HEK293 (cell line): ENCODE results near the gene FAM234B.

ENCODE experiments used
- CTCF ChIA-PET: fragments of 350-600 bp; formaldehyde crosslinking; extraction: SDS; loops from one replicate; lab custom pipeline; 2021; ENCODE audit warnings: antibody characterized with exemption; lab: Yijun Ruan, JAX
- POLR2A ChIA-PET: fragments of 300-600 bp; formaldehyde crosslinking; extraction: SDS; loops from one replicate; lab custom pipeline; 2020; ENCODE audit warnings: antibody characterized with exemption, inconsistent platforms; lab: Yijun Ruan, JAX
- H3K27ac ChIP-seq: fragments of 200-500 bp; sonication (Bioruptor generic); 2 replicates; pipeline ENCODE4 v1.5.1; 2014; ENCODE audit warnings: low read depth, low read length, control low read depth, inconsistent platforms; ENCODE audit errors: extremely low read depth
- H3K36me3 ChIP-seq, 2 experiments: fragments of 200-500 bp in 1 of 2; sonication (Bioruptor generic) in 1 of 2; 1 replicate in 1 of 2; 2 replicates in 1 of 2; pipeline ENCODE4 v1.5.1; 2014 to 2017; ENCODE audit warnings: inconsistent platforms in 2 of 2, low read length in 2 of 2; ENCODE audit not compliant: control insufficient read depth in 2 of 2, insufficient read depth in 1 of 2
- H3K4me1 ChIP-seq: fragments of 200-500 bp; sonication (Bioruptor generic); 2 replicates; pipeline ENCODE4 v1.5.1; 2014; ENCODE audit warnings: mild to moderate bottlenecking, low read length, inconsistent platforms; ENCODE audit not compliant: control insufficient read depth, insufficient read depth
- H3K4me3 ChIP-seq: 2 replicates; pipeline ENCODE4 v1.5.1; 2011; ENCODE audit warnings: low read depth, mild to moderate bottlenecking, control low read depth, low read length, moderate library complexity
- H3K9me3 ChIP-seq: fragments of 200-500 bp; sonication (Bioruptor generic); 2 replicates; pipeline ENCODE4 v1.5.1; 2014; ENCODE audit warnings: low read depth, low read length, inconsistent platforms; ENCODE audit not compliant: control insufficient read depth, insufficient read depth
- GFI1B ChIP-seq: fragments of 450-650 bp; formaldehyde crosslinking; IDR thresholded peaks from 2 replicates; pipeline ENCODE4 v1.5.1; 2016; ENCODE audit warnings: missing biosample characterization, missing genetic modification characterization
- GLIS1 ChIP-seq: fragments of 450-650 bp; formaldehyde crosslinking; IDR thresholded peaks from 2 replicates; pipeline ENCODE4 v1.5.1; 2016; ENCODE audit warnings: missing biosample characterization, missing genetic modification characterization
- OVOL3 ChIP-seq: fragments of 450-650 bp; formaldehyde crosslinking; IDR thresholded peaks from 2 replicates; pipeline ENCODE4 v1.5.1; 2016; ENCODE audit warnings: missing biosample characterization, missing genetic modification characterization
- PRDM1 ChIP-seq: fragments of 450-650 bp; formaldehyde crosslinking; IDR thresholded peaks from 2 replicates; pipeline ENCODE4; 2016; ENCODE audit warnings: missing biosample characterization, missing genetic modification characterization
- SALL2 ChIP-seq: fragments of 450-650 bp; formaldehyde crosslinking; IDR thresholded peaks from 2 replicates; pipeline ENCODE4 v1.5.0; 2017; ENCODE audit warnings: missing biosample characterization, mild to moderate bottlenecking, missing genetic modification characterization, borderline replicate concordance
- ZBTB21 ChIP-seq: fragments of 450-650 bp; formaldehyde crosslinking; IDR thresholded peaks from 2 replicates; pipeline ENCODE4 v1.5.1; 2017; ENCODE audit warnings: missing biosample characterization, missing genetic modification characterization
- ZFP3 ChIP-seq: fragments of 450-650 bp; formaldehyde crosslinking; IDR thresholded peaks from 2 replicates; pipeline ENCODE4 v1.5.1; 2016; ENCODE audit warnings: low read depth, missing biosample characterization, missing genetic modification characterization
- ZFP69B ChIP-seq: fragments of 450-650 bp; formaldehyde crosslinking; IDR thresholded peaks from 2 replicates; pipeline ENCODE4 v1.5.1; 2016; ENCODE audit warnings: missing biosample characterization, missing genetic modification characterization
- ZNF138 ChIP-seq: fragments of 450-650 bp; formaldehyde crosslinking; IDR thresholded peaks from 2 replicates; pipeline ENCODE4 v1.5.1; 2016; ENCODE audit warnings: missing biosample characterization, missing genetic modification characterization, borderline replicate concordance
- ZNF184 ChIP-seq: fragments of 450-650 bp; IDR thresholded peaks from 2 replicates; pipeline ENCODE4 v1.5.1; 2018; ENCODE audit warnings: missing biosample characterization, mild to moderate bottlenecking, missing genetic modification characterization
- ZNF19 ChIP-seq: fragments of 450-650 bp; formaldehyde crosslinking; IDR thresholded peaks from 2 replicates; pipeline ENCODE4; 2016; ENCODE audit warnings: missing biosample characterization, missing genetic modification characterization, low read depth
- ZNF394 ChIP-seq: fragments of 450-650 bp; formaldehyde crosslinking; IDR thresholded peaks from 2 replicates; pipeline ENCODE4 v1.5.1; 2016; ENCODE audit warnings: missing biosample characterization, missing genetic modification characterization, mild to moderate bottlenecking, moderate library complexity, borderline replicate concordance
- ZNF416 ChIP-seq: fragments of 450-650 bp; formaldehyde crosslinking; IDR thresholded peaks from 2 replicates; pipeline ENCODE4 v1.5.1; 2016; ENCODE audit warnings: missing biosample characterization, missing genetic modification characterization
- ZNF473 ChIP-seq: fragments of 450-650 bp; formaldehyde crosslinking; IDR thresholded peaks from 2 replicates; pipeline ENCODE4 v1.5.1; 2017; ENCODE audit warnings: missing biosample characterization, missing genetic modification characterization
- ZNF501 ChIP-seq: fragments of 450-650 bp; formaldehyde crosslinking; IDR thresholded peaks from 2 replicates; pipeline ENCODE4 v1.5.1; 2016; ENCODE audit warnings: missing biosample characterization, missing genetic modification characterization
- ZNF521 ChIP-seq: fragments of 450-650 bp; formaldehyde crosslinking; IDR thresholded peaks from 2 replicates; pipeline ENCODE4 v1.5.1; 2017; ENCODE audit warnings: missing biosample characterization, mild to moderate bottlenecking, missing genetic modification characterization
- ZNF549 ChIP-seq: fragments of 450-650 bp; IDR thresholded peaks from 2 replicates; pipeline ENCODE4 v1.5.1; 2018; ENCODE audit warnings: missing biosample characterization, missing genetic modification characterization, mild to moderate bottlenecking, inconsistent platforms, moderate library complexity
- ZNF610 ChIP-seq: fragments of 450-650 bp; formaldehyde crosslinking; IDR thresholded peaks from 2 replicates; pipeline ENCODE4 v1.5.1; 2016; ENCODE audit warnings: missing biosample characterization, missing genetic modification characterization, borderline replicate concordance
- ZSCAN30 ChIP-seq: fragments of 450-650 bp; IDR thresholded peaks from 2 replicates; pipeline ENCODE4 v1.5.1; 2018; ENCODE audit warnings: missing biosample characterization, mild to moderate bottlenecking, missing genetic modification characterization, moderate library complexity
- ZXDB ChIP-seq: fragments of 450-650 bp; formaldehyde crosslinking; IDR thresholded peaks from 2 replicates; pipeline ENCODE4 v1.5.1; 2016; ENCODE audit warnings: missing biosample characterization, missing genetic modification characterization
- TF ChIP-seq, protein P1 (sequence below): fragments of 450-650 bp; IDR thresholded peaks from 2 replicates; pipeline ENCODE4 v1.5.1; 2018; ENCODE audit warnings: missing biosample characterization, mild to moderate bottlenecking, missing genetic modification characterization
- TF ChIP-seq, protein P2 (sequence below): fragments of 450-650 bp; formaldehyde crosslinking; IDR thresholded peaks from 2 replicates; pipeline ENCODE4 v1.5.1; 2016; ENCODE audit warnings: missing biosample characterization, missing genetic modification characterization
- TF ChIP-seq, protein P3 (sequence below): fragments of 450-650 bp; formaldehyde crosslinking; IDR thresholded peaks from 2 replicates; pipeline ENCODE4 v1.5.1; 2016; ENCODE audit warnings: missing biosample characterization, missing genetic modification characterization
- TF ChIP-seq, protein P4 (sequence below): fragments of 450-650 bp; formaldehyde crosslinking; IDR thresholded peaks from 2 replicates; pipeline ENCODE4 v1.5.1; 2017; ENCODE audit warnings: missing biosample characterization, missing genetic modification characterization

The FAM234B gene

DNA sequence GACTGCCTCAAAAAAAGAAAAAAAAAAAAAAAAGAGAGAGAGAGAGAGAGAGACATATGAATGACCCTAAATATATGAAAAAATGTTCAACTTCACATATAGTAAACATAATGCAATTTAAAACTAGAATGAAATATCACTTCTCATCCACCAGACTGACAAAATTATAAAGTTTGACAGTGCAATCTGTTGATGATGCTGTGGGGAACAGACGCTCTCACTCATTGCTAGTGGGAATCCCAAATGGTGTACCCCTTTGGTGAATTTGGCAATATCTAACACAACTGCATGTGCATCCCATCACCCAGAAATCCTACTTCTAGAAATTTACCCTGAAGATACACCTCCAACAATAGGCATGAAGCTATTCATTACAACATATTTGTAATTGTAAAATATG is 61.6 kb downstream of the FAM234B start:
- CTCF ChIA-PET: interaction anchor here (0.6 kb wide), 1 partner anchor 635 kb away, joined by 3 read pairs; no protein-coding TSS in a partner anchor
- Histone ChIP-seq H3K36me3 (no peaks in the 10 kb centered on the region), H3K4me1 (peaks cover 14% of the 10 kb centered on the region), H3K27ac (no peak overlapping the region), H3K9me3 (no peaks in the 10 kb centered on the region), H3K4me3 (no peak overlapping the region)
- TF ChIP-seq, protein P1, sequence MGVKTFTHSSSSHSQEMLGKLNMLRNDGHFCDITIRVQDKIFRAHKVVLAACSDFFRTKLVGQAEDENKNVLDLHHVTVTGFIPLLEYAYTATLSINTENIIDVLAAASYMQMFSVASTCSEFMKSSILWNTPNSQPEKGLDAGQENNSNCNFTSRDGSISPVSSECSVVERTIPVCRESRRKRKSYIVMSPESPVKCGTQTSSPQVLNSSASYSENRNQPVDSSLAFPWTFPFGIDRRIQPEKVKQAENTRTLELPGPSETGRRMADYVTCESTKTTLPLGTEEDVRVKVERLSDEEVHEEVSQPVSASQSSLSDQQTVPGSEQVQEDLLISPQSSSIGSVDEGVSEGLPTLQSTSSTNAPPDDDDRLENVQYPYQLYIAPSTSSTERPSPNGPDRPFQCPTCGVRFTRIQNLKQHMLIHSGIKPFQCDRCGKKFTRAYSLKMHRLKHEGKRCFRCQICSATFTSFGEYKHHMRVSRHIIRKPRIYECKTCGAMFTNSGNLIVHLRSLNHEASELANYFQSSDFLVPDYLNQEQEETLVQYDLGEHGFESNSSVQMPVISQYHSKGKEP (tag by site-specific recombination): no peak
- TF ChIP-seq ZFP69B (tag by site-specific recombination): no peak
- TF ChIP-seq ZNF394 (tag by site-specific recombination): no peak
- no peak for TF ChIP-seq ZXDB (tag by site-specific recombination)
- TF ChIP-seq ZNF19 (tag by site-specific recombination): no peak
- TF ChIP-seq ZNF521 (tag by site-specific recombination): no peak
- TF ChIP-seq OVOL3 (tag by site-specific recombination): no peak
- TF ChIP-seq PRDM1 (tag by site-specific recombination): no peak
- no peak for TF ChIP-seq SALL2
- no peak for TF ChIP-seq ZSCAN30 (tag by site-specific recombination)
- no peak for TF ChIP-seq ZNF610
- no peak for TF ChIP-seq ZFP3 (tag by site-specific recombination)
- no peak for TF ChIP-seq ZNF184 (tag by site-specific recombination)
- no peak for TF ChIP-seq ZNF416 (tag by site-specific recombination)
- no peak for TF ChIP-seq ZNF138
- TF ChIP-seq ZBTB21: no peak
- POLR2A ChIA-PET: no interaction called here

DNA sequence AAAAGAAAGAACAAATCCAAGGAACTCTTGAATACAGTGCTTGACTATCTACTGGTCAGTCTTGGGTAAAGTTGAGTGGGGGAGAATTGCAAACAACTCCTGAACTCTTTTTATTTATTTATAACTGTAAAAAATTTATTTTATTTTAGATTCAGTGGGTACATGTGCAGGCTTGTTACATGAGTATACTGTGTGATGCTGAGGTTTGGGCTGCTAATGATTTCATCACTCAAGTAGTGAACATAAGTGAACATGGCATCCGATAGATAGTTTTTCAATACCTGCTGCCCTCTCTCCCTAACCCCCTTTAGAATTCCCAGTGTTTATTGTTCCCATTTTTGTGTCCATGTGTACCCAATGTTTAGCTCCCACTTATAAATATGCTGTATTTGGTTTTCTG is 62.5 kb downstream of the FAM234B start:
- peaks cover 11% of the 10 kb centered on the region for H3K4me1 ChIP-seq
- H3K27ac ChIP-seq: no peak overlapping the region
- no peak for TF ChIP-seq GLIS1 (tag by site-specific recombination)
- no peak for TF ChIP-seq ZNF473 (tag by site-specific recombination)
- no peak for TF ChIP-seq GFI1B
- TF ChIP-seq, protein P2, sequence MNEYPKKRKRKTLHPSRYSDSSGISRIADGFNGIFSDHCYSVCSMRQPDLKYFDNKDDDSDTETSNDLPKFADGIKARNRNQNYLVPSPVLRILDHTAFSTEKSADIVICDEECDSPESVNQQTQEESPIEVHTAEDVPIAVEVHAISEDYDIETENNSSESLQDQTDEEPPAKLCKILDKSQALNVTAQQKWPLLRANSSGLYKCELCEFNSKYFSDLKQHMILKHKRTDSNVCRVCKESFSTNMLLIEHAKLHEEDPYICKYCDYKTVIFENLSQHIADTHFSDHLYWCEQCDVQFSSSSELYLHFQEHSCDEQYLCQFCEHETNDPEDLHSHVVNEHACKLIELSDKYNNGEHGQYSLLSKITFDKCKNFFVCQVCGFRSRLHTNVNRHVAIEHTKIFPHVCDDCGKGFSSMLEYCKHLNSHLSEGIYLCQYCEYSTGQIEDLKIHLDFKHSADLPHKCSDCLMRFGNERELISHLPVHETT (tag by site-specific recombination): no peak
- ChIA-PET POLR2A (no interaction called here), CTCF (no interaction called here)
- H3K36me3 ChIP-seq: no peaks in the 10 kb centered on the region
- H3K4me3 ChIP-seq: no peak overlapping the region
- H3K9me3 ChIP-seq: no peaks in the 10 kb centered on the region

DNA sequence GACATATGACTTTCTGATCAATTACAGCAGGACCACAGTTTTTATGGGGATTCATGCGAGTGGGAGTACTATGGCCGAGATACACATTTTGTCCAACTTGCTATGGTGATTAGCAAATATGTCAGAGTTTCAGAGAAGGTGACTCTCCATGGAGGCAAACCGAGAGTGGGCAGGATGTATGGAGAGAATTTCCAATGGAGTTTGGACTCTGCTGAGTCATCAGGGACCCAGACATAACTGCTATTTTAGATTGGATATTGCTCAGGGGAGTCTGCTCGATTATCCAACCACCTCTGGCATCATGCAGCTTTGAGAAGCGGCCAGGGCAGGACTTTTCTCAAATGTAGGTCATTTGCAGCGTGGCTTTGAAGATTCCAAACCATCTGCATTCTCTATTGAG is 68.8 kb downstream of the FAM234B start:
- no peak overlapping the region for H3K27ac ChIP-seq
- POLR2A ChIA-PET: no interaction called here
- CTCF ChIA-PET: no interaction called here
- H3K4me1 ChIP-seq: no peaks in the 10 kb centered on the region
- no peaks in the 10 kb centered on the region for H3K9me3 ChIP-seq
- H3K36me3 ChIP-seq: no peaks in the 10 kb centered on the region
- no peak overlapping the region for H3K4me3 ChIP-seq
- TF ChIP-seq, protein P3, sequence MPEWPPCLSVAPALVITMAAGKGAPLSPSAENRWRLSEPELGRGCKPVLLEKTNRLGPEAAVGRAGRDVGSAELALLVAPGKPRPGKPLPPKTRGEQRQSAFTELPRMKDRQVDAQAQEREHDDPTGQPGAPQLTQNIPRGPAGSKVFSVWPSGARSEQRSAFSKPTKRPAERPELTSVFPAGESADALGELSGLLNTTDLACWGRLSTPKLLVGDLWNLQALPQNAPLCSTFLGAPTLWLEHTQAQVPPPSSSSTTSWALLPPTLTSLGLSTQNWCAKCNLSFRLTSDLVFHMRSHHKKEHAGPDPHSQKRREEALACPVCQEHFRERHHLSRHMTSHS (tag by site-specific recombination): no peak
- TF ChIP-seq ZNF549 (no peak), ZNF501 (tag by site-specific recombination) (no peak)
- TF ChIP-seq, protein P4, sequence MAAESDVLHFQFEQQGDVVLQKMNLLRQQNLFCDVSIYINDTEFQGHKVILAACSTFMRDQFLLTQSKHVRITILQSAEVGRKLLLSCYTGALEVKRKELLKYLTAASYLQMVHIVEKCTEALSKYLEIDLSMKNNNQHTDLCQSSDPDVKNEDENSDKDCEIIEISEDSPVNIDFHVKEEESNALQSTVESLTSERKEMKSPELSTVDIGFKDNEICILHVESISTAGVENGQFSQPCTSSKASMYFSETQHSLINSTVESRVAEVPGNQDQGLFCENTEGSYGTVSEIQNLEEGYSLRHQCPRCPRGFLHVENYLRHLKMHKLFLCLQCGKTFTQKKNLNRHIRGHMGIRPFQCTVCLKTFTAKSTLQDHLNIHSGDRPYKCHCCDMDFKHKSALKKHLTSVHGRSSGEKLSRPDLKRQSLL (tag by site-specific recombination): no peak
